Upper lobe of left lung (tissue), 6 donors: ENCODE results near the gene FGGY. TPM values are rescaled to one million over a fixed set of nuclear protein-coding genes. Genes with fewer than 3 reads are reported as not detected.

Experiments
- ATAC-seq, 2 donors: fragments of 200-7000 bp; cut with Tn5 transposase; one replicate each; pipeline ENCODE4 v1.9.1; 2022; ENCODE audit warnings: mild to moderate bottlenecking in 2 of 2, moderate library complexity in 2 of 2; ENCODE audit not compliant: low FRiP score in 2 of 2
- DNase-seq, 2 donors: peaks; one replicate each; pipeline ENCODE4 v3.0.0-alpha.2; 2019 to 2020
- H3K27ac ChIP-seq, 4 donors: fragments of 200-600 bp; sonication (generic); one replicate each; pipeline ENCODE4 v1.5.1; 2016 to 2019
- H3K27me3 ChIP-seq, 4 donors: fragments of 200-600 bp; sonication (generic); one replicate each; pipeline ENCODE4 v1.5.1; 2017 to 2019
- H3K36me3 ChIP-seq, 4 donors: fragments of 200-600 bp; sonication (generic); one replicate each; pipeline ENCODE4 v1.5.1; 2016 to 2019
- H3K4me1 ChIP-seq, 4 donors: fragments of 200-600 bp; sonication (generic); one replicate each; pipeline ENCODE4 v1.5.1; 2018 to 2019
- H3K4me3 ChIP-seq, 4 donors: fragments of 200-600 bp; sonication (generic); one replicate each; pipeline ENCODE4 v1.5.1; 2017 to 2019; ENCODE audit warnings: mild to moderate bottlenecking in 2 of 4, moderate library complexity in 1 of 4
- H3K9me3 ChIP-seq, 4 donors: fragments of 200-600 bp; sonication (generic); one replicate each; pipeline ENCODE4 v1.5.1; 2018 to 2019
- CTCF ChIP-seq, 6 experiments: fragments of 450-650 bp in 4 of 6; fragments of 200-600 bp in 2 of 6; sonication (generic) in 2 of 6; IDR thresholded peaks; one replicate each; pipeline ENCODE4 v1.5.1; 2016 to 2019; ENCODE audit warnings: antibody characterized with exemption in 6 of 6
- EP300 ChIP-seq, 4 donors: sonication (generic); formaldehyde crosslinking; IDR thresholded peaks; one replicate each; pipeline ENCODE4 v1.5.1; 2017; ENCODE audit warnings: antibody characterized with exemption in 4 of 4, control low read depth in 2 of 4
- POLR2A ChIP-seq, 4 donors: fragments of 450-650 bp; IDR thresholded peaks; one replicate each; pipeline ENCODE4 v1.5.1; 2016 to 2017; ENCODE audit warnings: antibody characterized with exemption in 4 of 4, mild to moderate bottlenecking in 2 of 4
- POLR2AphosphoS5 ChIP-seq, 2 donors: sonication (generic); formaldehyde crosslinking; IDR thresholded peaks; one replicate each; pipeline ENCODE4 v1.5.1; 2017; ENCODE audit warnings: antibody characterized with exemption in 2 of 2
- WGBS, 2 donors: methylation state at CpG; one replicate each; pipeline ENCODE4 v1.1.5; 2017 to 2018; 5-methylcytosine and 5-hydroxymethylcytosine counted together
- total RNA-seq, 6 donors: library from RNA; depleted of rRNA in 4 of 6; stranded (reverse); fragments of >200 nt in 4 of 6; gene quantifications; one replicate each; pipeline versions ENCODE4 v1.1.0 to v1.2.1, GENCODE V29; 2016 to 2021
- donor health status: DM: no; HTN: no; CAD: no; lungs with moderate emphysema.
- donor health status: DM: no; HTN: yes; CAD: no; lungs with severe emphysema.

The FGGY gene
- total RNA-seq, 6 donors from 2014 or later: 11.8 to 51.3 (median 22.6) TPM

- H3K27ac ChIP-seq: no peak overlapping the region
- H3K9me3 ChIP-seq: peaks cover 0 to 16% (median 9%) of the 10 kb centered on the region in 4 donors
- H3K4me3 ChIP-seq: no peak overlapping the region
- H3K36me3 ChIP-seq: no peaks in the 10 kb centered on the region
- DNase-seq (no peak), ATAC-seq (no peak)
- no peak for TF ChIP-seq POLR2AphosphoS5 (IDR thresholded peaks at IDR 0.05)
- TF ChIP-seq CTCF (IDR thresholded peaks at IDR 0.05): no peak
- no peak for TF ChIP-seq EP300 (IDR thresholded peaks at IDR 0.05)
- TF ChIP-seq POLR2A (IDR thresholded peaks at IDR 0.05): no peak
- H3K4me1 ChIP-seq: no peaks in the 10 kb centered on the region
- no peaks in the 10 kb centered on the region for H3K27me3 ChIP-seq
Observed at GRCh38 chr1:59305188-59305587, 8.3 kb downstream of the FGGY start.

- H3K4me1 ChIP-seq: no peaks in the 10 kb centered on the region
- TF ChIP-seq POLR2AphosphoS5 (IDR thresholded peaks at IDR 0.05) (no peak), POLR2A (IDR thresholded peaks at IDR 0.05) (no peak), CTCF (IDR thresholded peaks at IDR 0.05) (no peak), EP300 (IDR thresholded peaks at IDR 0.05) (no peak)
- H3K36me3 ChIP-seq: no peaks in the 10 kb centered on the region
- H3K4me3 ChIP-seq: no peak overlapping the region
- ATAC-seq (no peak), DNase-seq (no peak)
- H3K9me3 ChIP-seq: peaks cover 0 to 16% (median 9%) of the 10 kb centered on the region in 4 donors
- no peak overlapping the region for H3K27ac ChIP-seq
- no peaks in the 10 kb centered on the region for H3K27me3 ChIP-seq
Observed at GRCh38 chr1:59307591-59307990, 10.7 kb downstream of the FGGY start.

- TF ChIP-seq EP300 (IDR thresholded peaks at IDR 0.05) (no peak), CTCF (IDR thresholded peaks at IDR 0.05) (no peak), POLR2A (IDR thresholded peaks at IDR 0.05) (no peak), POLR2AphosphoS5 (IDR thresholded peaks at IDR 0.05) (no peak)
- DNase-seq: no peak
- H3K36me3 ChIP-seq: no peaks in the 10 kb centered on the region
- H3K4me3 ChIP-seq: no peak overlapping the region
- H3K9me3 ChIP-seq: peaks cover 0 to 16% (median 9%) of the 10 kb centered on the region in 4 donors
- no peak overlapping the region for H3K27ac ChIP-seq
- ATAC-seq: no peak
- no peaks in the 10 kb centered on the region for H3K27me3 ChIP-seq
- H3K4me1 ChIP-seq: no peaks in the 10 kb centered on the region
Observed at GRCh38 chr1:59308839-59309238, 11.9 kb downstream of the FGGY start.

GRCh38 chr1:59309392-59309791 lies 12.5 kb downstream of the FGGY start:
- TF ChIP-seq POLR2AphosphoS5 (IDR thresholded peaks at IDR 0.05) (no peak), EP300 (IDR thresholded peaks at IDR 0.05) (no peak), POLR2A (IDR thresholded peaks at IDR 0.05) (no peak), CTCF (IDR thresholded peaks at IDR 0.05) (no peak)
- no peaks in the 10 kb centered on the region for H3K4me1 ChIP-seq
- H3K9me3 ChIP-seq: peaks cover 0 to 14% (median 9%) of the 10 kb centered on the region in 4 donors
- no peak overlapping the region for H3K27ac ChIP-seq
- H3K36me3 ChIP-seq: no peaks in the 10 kb centered on the region
- ATAC-seq (no peak), DNase-seq (no peak)
- H3K27me3 ChIP-seq: no peaks in the 10 kb centered on the region
- no peak overlapping the region for H3K4me3 ChIP-seq
- WGBS, 2 donors: 92 to 94% methylated on average over 5 of the region's 5 CpGs

- no peak for TF ChIP-seq EP300 (IDR thresholded peaks at IDR 0.05)
- ATAC-seq (no peak), DNase-seq (no peak)
- H3K9me3 ChIP-seq: peaks cover 0 to 9% (median 5%) of the 10 kb centered on the region in 4 donors
- no peak overlapping the region for H3K27ac ChIP-seq
- WGBS, 2 donors: 84 to 88% methylated on average over 5 of the region's 5 CpGs
- no peaks in the 10 kb centered on the region for H3K4me1 ChIP-seq
- H3K4me3 ChIP-seq: no peak overlapping the region
- H3K36me3 ChIP-seq: no peaks in the 10 kb centered on the region
- no peaks in the 10 kb centered on the region for H3K27me3 ChIP-seq
Observed at GRCh38 chr1:59309795-59310548, 13.1 kb downstream of the FGGY start.
